HG03039 (cell line): ENCODE data around the gene BTF3.

Experiments used
- ATAC-seq: cut with Tn5 transposase; IDR thresholded peaks from one replicate; pipeline ENCODE4 v1.9.1; 2021; ENCODE audit warnings: mild to moderate bottlenecking, moderate library complexity; ENCODE audit not compliant: unreplicated experiment

The BTF3 gene

DNA sequence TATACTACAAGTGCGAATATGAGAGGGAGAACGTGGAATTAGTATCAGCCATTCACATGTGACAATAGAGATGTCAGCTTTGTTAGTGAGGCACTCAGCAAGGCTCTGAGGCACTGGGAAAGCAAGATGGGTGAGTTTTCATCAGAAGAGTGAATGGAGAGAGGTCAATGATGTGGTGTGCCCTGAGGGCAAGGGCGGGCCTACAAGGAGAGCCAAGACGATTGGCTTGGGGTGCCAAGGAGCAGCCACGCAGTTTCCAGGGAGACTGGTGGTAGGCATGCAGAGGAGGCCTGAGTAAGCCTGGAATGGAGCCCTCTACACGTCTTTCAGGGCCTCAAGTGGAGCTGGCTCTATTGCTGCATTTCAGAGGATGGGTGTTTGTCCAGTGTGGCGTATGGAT is 24.7 kb downstream of the BTF3 start:
- no peak for ATAC-seq

DNA sequence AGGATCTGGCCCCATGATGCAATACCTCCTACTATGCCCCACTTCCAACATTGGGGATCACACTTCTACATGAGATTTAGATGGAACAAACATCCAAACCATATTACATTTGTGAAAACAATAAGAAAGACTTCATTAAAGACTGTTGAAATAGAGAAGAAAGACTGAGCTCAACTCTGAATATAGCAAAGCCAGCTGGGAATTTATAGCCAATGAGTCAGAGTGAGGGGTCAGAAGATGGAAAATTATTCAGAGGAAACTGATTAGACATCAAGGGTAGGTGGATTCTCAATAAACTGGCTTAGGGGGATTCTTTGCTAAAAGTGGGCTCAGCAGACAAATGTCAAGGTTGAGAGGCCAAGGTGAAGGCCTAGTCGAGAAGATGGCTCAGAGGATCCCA is 25.6 kb downstream of the BTF3 start:
- ATAC-seq, result no peak

DNA sequence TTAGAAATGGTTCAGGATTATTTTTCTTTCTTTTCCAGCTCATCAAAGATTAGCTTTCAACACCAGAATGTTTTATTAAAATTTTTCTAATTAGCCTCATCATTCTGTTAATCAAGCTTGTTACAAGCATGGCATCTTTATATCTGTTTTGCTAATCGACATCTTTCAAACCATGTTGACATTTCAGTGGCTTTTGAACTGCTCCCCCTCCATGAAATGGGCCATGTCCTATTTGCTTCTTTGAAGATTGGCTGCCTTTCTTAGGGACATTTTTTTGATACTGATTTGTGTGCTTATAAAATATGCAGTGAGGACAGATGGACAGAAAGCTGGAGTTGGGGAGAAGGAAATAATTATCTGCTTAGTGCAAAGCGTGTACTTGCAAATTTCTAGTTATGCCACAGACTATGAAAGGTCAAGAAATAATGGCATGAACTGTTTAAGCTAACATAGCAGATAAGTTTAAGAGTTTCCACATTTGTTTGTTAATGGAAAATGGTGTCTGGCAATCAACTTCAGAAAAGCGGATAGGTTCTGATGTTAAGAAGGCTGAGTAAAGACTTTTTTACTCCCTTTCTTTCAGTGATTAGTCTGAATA is 27.5 kb downstream of the BTF3 start:
- no peak for ATAC-seq

DNA sequence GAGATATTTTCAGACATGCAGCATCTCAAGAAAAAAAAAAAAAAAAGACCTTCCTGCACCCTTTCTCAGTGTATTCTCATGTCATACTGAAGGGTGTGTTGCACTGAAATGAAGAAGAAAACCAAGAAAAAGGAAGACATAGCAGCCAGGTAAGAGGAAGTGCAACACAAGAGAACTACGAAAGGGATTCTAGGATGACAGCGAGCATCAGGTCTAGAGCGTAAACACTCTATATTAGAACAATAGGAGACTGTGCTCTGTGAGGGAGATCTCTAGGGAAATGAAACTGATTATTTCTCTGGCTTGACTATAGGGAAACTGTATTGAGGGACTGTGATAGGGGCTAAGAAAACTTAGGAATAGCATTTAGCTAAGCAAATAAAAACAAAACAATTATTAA is 30.0 kb downstream of the BTF3 start:
- ATAC-seq, result no peak

DNA sequence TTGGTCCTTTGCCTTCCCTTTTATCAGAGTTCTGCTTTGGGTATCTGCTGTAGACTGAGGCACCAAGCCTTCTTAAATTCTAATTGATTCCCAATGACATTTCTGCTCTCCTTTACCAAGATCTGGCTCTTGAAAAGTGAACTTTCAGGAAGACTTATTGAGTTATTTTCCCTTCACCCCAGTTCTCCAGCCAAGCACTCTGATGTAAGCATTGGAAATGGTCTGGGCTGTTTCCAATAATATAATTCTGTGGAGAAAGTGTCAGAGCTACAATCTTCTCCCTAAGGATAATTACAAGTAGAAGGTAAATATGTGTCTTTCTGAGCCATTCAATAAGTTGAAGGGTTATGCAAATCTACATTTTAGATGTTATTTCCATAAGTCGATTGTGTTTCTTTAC is 30.8 kb downstream of the BTF3 start:
- ATAC-seq, result no peak

DNA sequence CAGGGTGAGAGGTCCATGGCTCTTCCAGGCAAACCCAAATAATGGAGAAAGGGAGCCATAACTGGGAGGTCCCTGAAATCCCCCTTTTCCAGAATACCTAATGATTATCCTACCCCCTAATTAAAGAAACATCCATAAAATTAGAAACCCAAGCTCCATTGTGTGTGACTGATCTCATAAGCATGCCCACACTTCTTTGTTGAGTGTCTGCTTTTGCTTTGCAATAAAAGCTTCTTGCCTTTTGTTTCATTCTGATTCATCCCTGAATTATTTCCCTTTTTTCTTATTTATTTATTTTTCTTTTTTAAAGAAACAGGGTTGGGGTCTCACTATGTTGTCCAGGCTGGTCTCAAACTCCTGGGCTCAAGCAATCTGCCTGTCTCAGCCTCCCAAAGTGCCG is 33.1 kb downstream of the BTF3 start:
- ATAC-seq, result no peak

DNA sequence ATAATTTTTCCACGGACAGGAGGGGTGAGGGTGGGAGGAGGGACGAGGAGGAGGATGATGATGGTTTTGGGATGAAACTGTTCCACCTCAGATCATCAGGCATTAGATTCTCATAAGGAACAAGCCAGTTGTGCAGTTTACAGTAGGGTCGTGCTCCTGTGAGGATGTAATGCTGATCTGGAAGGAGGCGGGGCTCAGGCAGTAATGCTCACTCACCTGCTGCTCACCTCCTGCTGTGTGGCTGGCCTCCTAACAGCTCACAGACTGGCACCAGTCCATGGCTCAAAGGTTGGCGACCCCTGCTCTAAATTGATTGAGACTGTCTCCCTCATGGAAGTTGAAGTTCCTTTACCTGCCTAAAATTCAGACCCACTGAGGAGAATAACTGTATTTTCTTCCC is 34.0 kb downstream of the BTF3 start:
- no peak for ATAC-seq

DNA sequence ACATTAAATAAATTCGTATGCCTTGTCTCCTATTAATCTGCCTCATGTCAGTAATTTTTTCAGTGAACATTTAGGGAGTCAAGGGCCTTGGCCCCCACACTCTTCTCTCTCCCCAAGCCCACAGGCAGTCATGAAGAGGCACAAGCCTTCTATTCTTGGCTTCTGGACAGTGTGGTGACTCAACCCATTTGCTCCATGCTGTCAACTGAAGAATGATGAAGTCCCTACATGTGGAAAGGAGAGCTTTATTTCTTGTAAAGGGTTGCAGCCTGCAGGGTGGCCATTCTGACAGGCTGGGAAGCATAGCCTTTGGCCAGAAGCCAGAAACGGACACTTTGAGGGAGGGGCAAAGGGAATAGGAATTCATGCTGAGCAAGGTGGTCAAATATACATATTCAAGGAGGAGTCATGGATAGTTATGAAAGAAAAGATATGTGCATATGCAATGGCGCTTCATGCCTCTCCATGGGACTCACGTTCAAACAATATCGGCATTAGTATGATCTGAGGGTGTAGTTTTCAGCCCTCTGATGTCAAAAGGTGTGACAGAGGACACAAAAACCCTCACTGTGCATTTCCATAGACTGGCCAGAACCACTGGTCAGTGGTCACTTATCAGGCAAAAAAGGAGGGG is 35.9 kb downstream of the BTF3 start:
- ATAC-seq, result no peak

DNA sequence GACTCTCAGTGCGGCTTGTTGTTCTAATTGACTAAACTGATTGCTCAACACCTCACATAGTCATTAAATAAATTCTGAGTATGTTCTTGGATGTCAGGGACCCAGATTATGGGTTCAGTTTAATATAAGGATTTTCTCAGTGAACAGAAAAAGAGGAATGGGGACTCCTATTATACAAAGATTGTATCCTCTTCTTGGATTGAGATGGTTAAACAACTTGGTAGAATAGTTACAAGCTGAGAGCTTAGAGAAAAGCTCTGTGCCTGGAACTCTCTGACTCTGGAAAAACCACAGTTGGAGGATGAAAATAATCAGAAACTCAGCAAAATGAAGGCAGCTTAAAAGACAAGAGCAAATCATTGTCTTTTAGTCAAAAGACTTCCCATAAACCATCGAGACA is 36.7 kb downstream of the BTF3 start:
- no peak for ATAC-seq

DNA sequence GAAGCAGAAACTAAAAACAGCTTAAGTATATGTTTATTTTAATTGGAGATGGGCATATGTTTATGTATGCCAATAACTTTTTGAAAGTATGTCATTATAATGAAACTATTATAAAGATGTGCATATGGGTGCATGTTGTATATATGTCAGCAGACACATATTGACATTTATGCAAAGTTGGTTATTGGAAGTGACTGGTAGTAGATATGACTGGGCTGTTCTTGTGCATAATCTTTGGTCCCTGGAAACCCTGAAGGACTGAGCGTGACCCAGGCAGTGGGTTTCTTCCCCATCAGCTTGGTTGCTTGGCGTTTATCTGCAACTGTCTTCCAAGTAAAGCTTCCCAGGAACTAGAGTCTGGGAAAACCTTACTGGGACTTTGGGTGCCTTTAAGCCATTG is 41.5 kb downstream of the BTF3 start:
- ATAC-seq, result no peak

DNA sequence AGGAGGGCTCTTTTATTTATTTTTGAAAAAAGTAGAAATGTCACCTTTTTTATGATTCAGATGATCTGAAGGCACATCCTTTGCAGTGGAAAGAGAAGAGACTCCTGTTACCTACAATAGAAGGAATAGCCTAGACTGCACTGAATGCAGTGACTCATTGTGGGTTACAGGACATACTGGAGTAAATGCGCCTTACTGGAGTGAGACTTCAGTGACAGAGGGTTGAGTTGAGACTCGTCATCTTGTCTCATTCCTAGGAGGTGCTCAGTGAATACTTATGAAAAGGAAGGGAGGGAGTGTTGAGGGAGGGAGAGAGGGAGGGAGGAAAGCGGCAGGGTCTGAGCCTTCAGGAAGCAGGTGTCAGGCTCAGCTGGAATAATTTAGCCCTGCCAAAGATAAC is 42.0 kb downstream of the BTF3 start:
- no peak for ATAC-seq

DNA sequence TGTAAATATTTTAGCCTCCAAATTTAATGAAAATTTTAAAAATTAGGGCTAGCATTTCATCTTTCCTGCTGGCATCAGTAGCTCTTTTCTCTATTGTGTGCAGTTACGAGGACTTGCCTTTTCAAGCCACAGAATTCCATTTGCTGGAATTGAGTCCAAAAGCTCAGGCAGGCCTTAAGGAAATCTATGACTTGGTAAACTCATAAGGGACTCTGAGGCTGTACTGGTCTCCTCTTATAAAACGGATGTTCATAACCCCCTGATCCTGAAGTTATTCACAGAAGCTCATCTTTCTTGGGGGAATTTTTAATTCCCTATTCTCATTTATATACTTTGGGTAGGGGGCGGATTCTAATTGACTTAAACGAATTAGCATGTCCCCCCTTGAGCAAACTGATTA is 43.8 kb downstream of the BTF3 start:
- ATAC-seq, result no peak

DNA sequence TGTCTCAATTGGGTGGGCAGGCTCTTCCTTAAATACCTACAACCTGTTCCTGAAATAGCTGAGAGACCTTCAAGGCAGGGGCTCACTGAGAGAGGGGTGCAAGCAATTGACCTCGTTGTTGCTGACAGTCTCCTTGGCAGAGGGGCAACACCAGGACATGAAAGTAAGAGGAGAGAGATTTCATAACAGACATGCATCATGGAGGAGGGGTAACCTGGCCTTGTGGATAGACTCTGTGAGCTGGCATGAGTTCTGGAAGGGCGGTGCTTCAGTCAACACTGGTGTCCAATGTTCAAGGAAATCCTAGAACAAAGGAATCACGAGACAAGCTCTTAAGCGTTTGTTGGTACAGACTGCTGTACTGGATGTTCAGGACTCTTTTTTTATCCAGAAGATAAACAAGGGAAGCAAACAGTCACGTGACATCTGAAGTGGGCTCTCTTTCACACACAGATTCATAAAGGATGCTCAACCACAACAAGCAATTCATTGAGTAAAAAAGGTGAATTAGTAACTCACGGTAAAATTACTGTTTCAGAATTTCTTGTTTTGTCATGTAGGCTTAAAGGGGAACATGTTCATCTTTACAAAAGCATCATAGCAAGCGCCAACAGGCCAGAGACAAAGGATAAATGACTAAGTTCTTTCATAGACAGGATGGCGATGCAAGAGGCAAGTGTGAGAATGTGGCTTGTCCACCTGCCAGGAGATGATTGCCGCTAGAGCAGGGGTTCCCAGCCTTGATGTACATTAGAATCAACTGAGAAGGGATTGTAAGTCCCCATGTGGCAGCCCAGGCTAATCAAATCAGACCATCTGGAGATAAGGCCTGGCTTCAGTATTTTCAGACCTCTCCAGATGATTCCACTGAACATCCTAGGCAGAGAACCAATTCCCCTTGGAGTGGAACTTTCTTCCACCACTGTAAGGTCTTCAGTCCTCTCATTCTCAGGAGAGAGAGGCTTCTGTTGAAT is 46.5 kb downstream of the BTF3 start:
- no peak for ATAC-seq

DNA sequence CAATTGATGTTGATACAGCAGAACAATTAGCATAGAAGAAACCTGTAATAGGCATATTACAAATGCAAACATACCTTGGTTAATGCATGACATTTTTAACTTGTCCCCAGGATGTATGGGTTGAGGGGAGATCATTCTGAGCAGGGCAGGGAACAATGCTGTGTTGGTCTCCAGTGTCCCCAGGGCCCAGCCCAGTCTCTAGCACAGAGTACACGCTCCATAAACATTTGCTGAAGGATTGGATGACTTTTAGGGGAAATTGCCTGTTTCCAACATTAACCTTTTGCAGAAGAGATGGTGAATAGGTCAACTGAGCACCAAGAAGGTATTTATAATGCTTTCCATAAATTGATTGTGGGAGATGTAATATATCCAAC is 47.1 kb downstream of the BTF3 start:
- no peak for ATAC-seq

DNA sequence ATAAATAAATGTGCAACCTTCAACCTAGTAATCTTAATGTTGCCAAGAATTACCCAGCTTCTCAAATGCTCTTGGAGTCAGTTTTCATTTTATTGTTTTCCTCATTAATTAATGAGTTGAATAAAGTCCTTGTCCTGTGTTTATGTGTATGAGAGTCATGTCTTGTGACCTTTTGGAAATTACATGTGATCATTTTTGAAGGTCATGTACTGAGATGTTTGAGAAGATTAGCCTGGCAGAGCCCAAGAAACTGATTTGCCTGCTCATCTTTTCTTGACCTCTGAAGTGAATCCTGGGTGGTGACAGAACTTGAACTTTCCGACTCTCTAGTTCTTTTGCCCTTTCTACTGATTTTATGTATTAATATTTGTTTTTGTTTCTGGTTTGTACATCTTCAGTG is 51.8 kb downstream of the BTF3 start:
- ATAC-seq, result no peak

DNA sequence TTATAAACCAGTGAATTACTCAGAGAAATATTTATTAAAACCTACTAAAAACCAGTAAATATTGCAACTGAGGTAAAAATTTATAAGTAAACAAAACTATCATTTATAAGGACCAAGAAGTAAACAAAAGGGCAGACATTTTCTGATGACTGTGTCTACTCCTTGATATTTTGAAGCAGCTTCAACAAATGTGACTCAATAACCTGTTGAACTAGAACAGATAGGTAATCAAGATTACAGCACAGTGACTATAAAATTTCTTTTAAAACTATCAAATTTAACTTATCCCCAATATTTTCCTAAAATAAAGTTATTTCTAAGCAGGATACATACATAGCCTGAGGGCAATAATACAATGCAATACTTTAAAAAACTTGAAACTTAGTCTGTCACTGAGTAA is 54.4 kb downstream of the BTF3 start:
- ATAC-seq, result no peak
